Osteoblast (primary cell): ENCODE measurements around the gene CD46. TPM values are rescaled to one million over a fixed set of nuclear protein-coding genes. Genes with fewer than 3 reads are reported as not detected.
A peak's percentile ranks its signal among the peaks of the same experiment; 100 is the strongest.

Experiments
- DNase-seq: peaks from one replicate; pipeline ENCODE4 v3.0.0; 2011; ENCODE audit warnings: low spot score, mixed read lengths; ENCODE audit not compliant: insufficient read length; ENCODE audit errors: missing footprints
- H2AFZ ChIP-seq: 2 replicates; pipeline ENCODE4 v1.6.0; 2011; ENCODE audit warnings: mild to moderate bottlenecking, low read length
- H3K27ac ChIP-seq: 2 replicates; pipeline ENCODE4 v1.5.1; 2011; ENCODE audit warnings: mild to moderate bottlenecking, low read depth, low read length, moderate library complexity
- H3K27me3 ChIP-seq: 2 replicates; pipeline ENCODE4 v1.6.0; 2012; ENCODE audit warnings: mild to moderate bottlenecking, control low read depth, inconsistent platforms, low read length, moderate library complexity; ENCODE audit not compliant: insufficient read depth
- H3K36me3 ChIP-seq: 2 replicates; pipeline ENCODE4 v1.5.1; 2011; ENCODE audit warnings: mild to moderate bottlenecking, low read length, control low read depth, moderate library complexity; ENCODE audit not compliant: insufficient read depth
- H3K4me1 ChIP-seq: 2 replicates; pipeline ENCODE4 v1.5.1; 2011; ENCODE audit warnings: mild to moderate bottlenecking, low read length, control low read depth, moderate library complexity; ENCODE audit not compliant: insufficient read depth
- H3K4me2 ChIP-seq: 2 replicates; pipeline ENCODE4 v1.6.0; 2011; ENCODE audit warnings: mild to moderate bottlenecking, low read length; ENCODE audit not compliant: insufficient read depth
- H3K4me3 ChIP-seq: fragments of 200-600 bp; sonication (generic); 3 replicates; pipeline ENCODE4 v1.5.1; 2012; ENCODE audit warnings: mild to moderate bottlenecking, low read length, inconsistent platforms; ENCODE audit not compliant: insufficient read depth
- H3K79me2 ChIP-seq: 2 replicates; pipeline ENCODE4 v1.6.0; 2012; ENCODE audit warnings: mild to moderate bottlenecking, low read length, control low read depth, inconsistent platforms; ENCODE audit not compliant: insufficient read depth
- H3K9me3 ChIP-seq: 2 replicates; pipeline ENCODE4 v1.5.1; 2011; ENCODE audit warnings: low read depth, low read length, control low read depth
- H4K20me1 ChIP-seq: 2 replicates; pipeline ENCODE4 v1.6.0; 2012; ENCODE audit warnings: mild to moderate bottlenecking, low read length, control low read depth; ENCODE audit not compliant: insufficient read depth
- total RNA-seq: library from RNA; depleted of rRNA; stranded (reverse); fragments of >200 nt; gene quantifications from 2 replicates; pipeline ENCODE4 v1.2.3, GENCODE V29; 2012
- TF ChIP-seq, protein P1 (sequence below): IDR thresholded peaks from 2 replicates; pipeline ENCODE4 v1.5.1; 2011; ENCODE audit warnings: mild to moderate bottlenecking, low read depth, low read length, moderate library complexity; ENCODE audit errors: extremely low read depth

CD46 gene
- total RNA-seq, 1 donor, result 92.6 TPM

DNA sequence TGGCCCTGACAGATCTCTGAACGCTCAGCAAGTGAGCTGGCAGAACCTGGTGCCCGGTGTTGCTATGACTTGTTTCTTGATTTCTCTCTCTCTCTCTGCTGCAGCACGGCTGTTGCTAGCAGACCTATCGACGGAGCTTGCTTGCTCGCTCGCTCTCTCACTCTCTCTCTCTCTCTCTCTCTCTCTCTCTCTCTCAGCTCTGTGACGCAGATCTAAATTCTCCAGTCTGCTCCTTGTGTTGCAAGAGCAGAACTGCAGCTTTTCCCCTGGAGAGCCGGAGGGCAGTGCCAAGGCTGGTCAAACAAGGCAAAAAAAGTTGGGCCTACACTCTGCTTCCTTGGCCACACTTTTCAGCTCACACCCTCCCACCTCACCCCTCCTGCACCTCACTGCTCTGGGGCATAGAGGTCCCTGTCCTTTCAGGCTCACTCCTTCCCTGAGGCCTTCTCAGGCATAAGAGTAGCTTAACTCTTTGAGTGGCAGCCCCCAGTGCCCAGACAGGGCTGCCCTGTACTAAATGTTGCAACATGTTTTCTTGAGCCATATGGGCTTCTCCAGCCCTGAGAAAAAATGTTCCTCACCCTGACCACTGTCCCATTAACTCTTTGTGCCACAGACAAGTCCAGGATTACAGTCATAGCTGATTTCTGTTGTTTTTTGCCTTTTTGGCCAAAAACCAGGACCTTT is 72.2 kb downstream of the CD46 start:
- Histone ChIP-seq H2AFZ (peak overlapping the region; percentile 22), H3K36me3 (no peaks in the 10 kb centered on the region), H3K79me2 (peaks cover 59% of the 10 kb centered on the region), H3K27me3 (no peaks in the 10 kb centered on the region), H3K27ac (peak overlapping the region; percentile 83), H4K20me1 (peaks cover 6% of the 10 kb centered on the region), H3K4me1 (peaks cover 40% of the 10 kb centered on the region), H3K4me2 (peak overlapping the region; percentile 79), H3K4me3 (peak overlapping the region; percentile 57), H3K9me3 (no peaks in the 10 kb centered on the region)
- peak; percentile 99 for DNase-seq
- TF ChIP-seq, protein P1, sequence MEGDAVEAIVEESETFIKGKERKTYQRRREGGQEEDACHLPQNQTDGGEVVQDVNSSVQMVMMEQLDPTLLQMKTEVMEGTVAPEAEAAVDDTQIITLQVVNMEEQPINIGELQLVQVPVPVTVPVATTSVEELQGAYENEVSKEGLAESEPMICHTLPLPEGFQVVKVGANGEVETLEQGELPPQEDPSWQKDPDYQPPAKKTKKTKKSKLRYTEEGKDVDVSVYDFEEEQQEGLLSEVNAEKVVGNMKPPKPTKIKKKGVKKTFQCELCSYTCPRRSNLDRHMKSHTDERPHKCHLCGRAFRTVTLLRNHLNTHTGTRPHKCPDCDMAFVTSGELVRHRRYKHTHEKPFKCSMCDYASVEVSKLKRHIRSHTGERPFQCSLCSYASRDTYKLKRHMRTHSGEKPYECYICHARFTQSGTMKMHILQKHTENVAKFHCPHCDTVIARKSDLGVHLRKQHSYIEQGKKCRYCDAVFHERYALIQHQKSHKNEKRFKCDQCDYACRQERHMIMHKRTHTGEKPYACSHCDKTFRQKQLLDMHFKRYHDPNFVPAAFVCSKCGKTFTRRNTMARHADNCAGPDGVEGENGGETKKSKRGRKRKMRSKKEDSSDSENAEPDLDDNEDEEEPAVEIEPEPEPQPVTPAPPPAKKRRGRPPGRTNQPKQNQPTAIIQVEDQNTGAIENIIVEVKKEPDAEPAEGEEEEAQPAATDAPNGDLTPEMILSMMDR, result peak; percentile 59

GRCh38 chr1:207824691-207825408 is 73.0 kb downstream of the CD46 start:
- Histone ChIP-seq H3K27ac (peak overlapping the region; percentile 83), H3K36me3 (no peaks in the 10 kb centered on the region), H4K20me1 (peaks cover 6% of the 10 kb centered on the region), H3K9me3 (no peaks in the 10 kb centered on the region), H3K79me2 (peaks cover 55% of the 10 kb centered on the region), H2AFZ (no peak overlapping the region), H3K4me2 (no peak overlapping the region), H3K4me3 (no peak overlapping the region), H3K4me1 (peaks cover 36% of the 10 kb centered on the region), H3K27me3 (no peaks in the 10 kb centered on the region)
- TF ChIP-seq, protein P1, result no peak
- DNase-seq, result no peak

DNA sequence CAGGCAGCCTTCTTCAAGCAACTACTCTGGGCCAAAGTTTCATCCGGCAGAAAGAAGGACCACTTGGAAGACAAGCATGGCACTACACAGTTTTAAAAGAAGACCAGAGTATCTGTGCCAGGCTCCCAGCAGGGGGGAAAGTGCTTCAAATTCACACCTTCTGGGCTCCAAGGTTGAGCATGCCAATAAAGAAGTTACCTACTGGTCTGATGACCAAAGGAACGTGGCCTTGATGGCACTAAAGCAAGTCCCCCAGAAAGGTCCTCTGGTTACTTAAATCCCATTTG is 73.5 kb downstream of the CD46 start:
- DNase-seq, result no peak
- peak overlapping the region; percentile 83 for H3K27ac ChIP-seq
- H4K20me1 ChIP-seq, result peaks cover 6% of the 10 kb centered on the region
- H3K4me2 ChIP-seq, result peak overlapping the region; percentile 64
- peaks cover 36% of the 10 kb centered on the region for H3K4me1 ChIP-seq
- TF ChIP-seq, protein P1, result no peak
- no peaks in the 10 kb centered on the region for H3K36me3 ChIP-seq
- H3K27me3 ChIP-seq, result no peaks in the 10 kb centered on the region
- H3K4me3 ChIP-seq, result no peak overlapping the region
- H3K9me3 ChIP-seq, result no peaks in the 10 kb centered on the region
- peaks cover 53% of the 10 kb centered on the region for H3K79me2 ChIP-seq
- H2AFZ ChIP-seq, result no peak overlapping the region

GRCh38 chr1:207825719-207826556 is 74.1 kb downstream of the CD46 start:
- Histone ChIP-seq H2AFZ (peak overlapping the region; percentile 13), H3K4me2 (peak overlapping the region; percentile 64), H3K4me3 (peak overlapping the region; percentile 3), H4K20me1 (peaks cover 6% of the 10 kb centered on the region), H3K9me3 (no peaks in the 10 kb centered on the region), H3K79me2 (peaks cover 54% of the 10 kb centered on the region), H3K4me1 (peaks cover 36% of the 10 kb centered on the region), H3K36me3 (no peaks in the 10 kb centered on the region), H3K27me3 (no peaks in the 10 kb centered on the region), H3K27ac (peak overlapping the region; percentile 83)
- TF ChIP-seq, protein P1, result no peak
- DNase-seq, result no peak
